ENCODE data around the gene CROCC2. TPM values are rescaled to one million over a fixed set of nuclear protein-coding genes. Genes with fewer than 3 reads are reported as not detected.

CROCC2 gene
- total and polyA plus RNA-seq, 2 of the 13 experiments (the other 11 are each of a cell fraction or from before 2014, with no cell fraction given): not detected

DNA sequence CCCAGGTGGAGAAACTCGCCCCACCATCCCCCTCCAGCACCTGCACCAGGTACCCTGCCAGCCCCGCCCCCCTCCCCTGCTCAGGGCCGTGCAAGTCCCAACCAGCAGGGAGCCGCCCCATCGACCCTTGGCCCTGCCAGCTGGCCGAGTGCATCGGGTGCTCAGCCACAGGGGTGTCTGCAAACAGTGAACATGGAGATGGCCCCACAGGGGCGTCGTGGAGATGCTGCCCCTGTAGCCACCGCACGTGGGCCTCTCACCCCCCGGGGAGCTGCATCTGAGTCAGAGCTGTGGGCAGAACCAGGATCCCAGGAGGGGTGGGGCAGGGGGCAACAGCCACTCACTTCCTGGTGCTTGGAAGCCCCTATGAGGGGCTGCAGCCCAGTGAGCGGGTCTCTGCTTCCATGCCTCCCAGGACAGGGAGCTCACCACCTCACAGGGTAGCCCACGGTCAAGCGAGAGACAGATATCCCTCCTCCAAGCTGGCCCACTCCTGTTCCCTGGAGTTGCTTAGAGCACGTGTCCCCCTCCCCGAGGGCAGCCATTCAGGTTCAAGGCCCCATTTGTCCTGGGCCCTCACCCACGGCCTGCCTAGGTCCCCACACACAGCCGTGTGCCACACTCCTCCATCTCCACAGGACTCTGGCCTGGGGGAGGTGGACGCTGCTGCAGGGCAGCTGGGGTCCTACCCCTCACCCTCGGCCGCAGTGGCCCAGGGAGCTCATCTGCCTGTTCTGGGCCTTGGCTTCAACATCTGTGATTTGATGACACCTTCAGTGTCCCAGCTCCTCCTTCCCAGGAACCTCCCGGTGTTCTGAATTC, 9.1 kb upstream of the CROCC2 start (continued):
- TF ChIP-seq, protein P1, sequence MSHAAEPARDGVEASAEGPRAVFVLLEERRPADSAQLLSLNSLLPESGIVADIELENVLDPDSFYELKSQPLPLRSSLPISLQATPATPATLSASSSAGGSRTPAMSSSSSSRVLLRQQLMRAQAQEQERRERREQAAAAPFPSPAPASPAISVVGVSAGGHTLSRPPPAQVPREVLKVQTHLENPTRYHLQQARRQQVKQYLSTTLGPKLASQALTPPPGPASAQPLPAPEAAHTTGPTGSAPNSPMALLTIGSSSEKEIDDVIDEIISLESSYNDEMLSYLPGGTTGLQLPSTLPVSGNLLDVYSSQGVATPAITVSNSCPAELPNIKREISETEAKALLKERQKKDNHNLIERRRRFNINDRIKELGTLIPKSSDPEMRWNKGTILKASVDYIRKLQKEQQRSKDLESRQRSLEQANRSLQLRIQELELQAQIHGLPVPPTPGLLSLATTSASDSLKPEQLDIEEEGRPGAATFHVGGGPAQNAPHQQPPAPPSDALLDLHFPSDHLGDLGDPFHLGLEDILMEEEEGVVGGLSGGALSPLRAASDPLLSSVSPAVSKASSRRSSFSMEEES (CRISPR knock-in tag; IDR thresholded peaks at IDR 0.05): no peak; the same call in 1 of the 2 replicates
- TF ChIP-seq HMGA1 (CRISPR knock-in tag; conservative IDR thresholded peaks at IDR 0.05): no peak
- TF ChIP-seq YY1 (IDR thresholded peaks at IDR 0.05; ENCODE audit: insufficient read depth, insufficient replicate concordance, low read depth, low read length): no peak
- TF ChIP-seq, protein P2, sequence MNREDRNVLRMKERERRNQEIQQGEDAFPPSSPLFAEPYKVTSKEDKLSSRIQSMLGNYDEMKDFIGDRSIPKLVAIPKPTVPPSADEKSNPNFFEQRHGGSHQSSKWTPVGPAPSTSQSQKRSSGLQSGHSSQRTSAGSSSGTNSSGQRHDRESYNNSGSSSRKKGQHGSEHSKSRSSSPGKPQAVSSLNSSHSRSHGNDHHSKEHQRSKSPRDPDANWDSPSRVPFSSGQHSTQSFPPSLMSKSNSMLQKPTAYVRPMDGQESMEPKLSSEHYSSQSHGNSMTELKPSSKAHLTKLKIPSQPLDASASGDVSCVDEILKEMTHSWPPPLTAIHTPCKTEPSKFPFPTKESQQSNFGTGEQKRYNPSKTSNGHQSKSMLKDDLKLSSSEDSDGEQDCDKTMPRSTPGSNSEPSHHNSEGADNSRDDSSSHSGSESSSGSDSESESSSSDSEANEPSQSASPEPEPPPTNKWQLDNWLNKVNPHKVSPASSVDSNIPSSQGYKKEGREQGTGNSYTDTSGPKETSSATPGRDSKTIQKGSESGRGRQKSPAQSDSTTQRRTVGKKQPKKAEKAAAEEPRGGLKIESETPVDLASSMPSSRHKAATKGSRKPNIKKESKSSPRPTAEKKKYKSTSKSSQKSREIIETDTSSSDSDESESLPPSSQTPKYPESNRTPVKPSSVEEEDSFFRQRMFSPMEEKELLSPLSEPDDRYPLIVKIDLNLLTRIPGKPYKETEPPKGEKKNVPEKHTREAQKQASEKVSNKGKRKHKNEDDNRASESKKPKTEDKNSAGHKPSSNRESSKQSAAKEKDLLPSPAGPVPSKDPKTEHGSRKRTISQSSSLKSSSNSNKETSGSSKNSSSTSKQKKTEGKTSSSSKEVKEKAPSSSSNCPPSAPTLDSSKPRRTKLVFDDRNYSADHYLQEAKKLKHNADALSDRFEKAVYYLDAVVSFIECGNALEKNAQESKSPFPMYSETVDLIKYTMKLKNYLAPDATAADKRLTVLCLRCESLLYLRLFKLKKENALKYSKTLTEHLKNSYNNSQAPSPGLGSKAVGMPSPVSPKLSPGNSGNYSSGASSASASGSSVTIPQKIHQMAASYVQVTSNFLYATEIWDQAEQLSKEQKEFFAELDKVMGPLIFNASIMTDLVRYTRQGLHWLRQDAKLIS (CRISPR knock-in tag; IDR thresholded peaks at IDR 0.05): no peak
- TF ChIP-seq NFRKB (IDR thresholded peaks at IDR 0.05): no peak
- TF ChIP-seq, protein P3, sequence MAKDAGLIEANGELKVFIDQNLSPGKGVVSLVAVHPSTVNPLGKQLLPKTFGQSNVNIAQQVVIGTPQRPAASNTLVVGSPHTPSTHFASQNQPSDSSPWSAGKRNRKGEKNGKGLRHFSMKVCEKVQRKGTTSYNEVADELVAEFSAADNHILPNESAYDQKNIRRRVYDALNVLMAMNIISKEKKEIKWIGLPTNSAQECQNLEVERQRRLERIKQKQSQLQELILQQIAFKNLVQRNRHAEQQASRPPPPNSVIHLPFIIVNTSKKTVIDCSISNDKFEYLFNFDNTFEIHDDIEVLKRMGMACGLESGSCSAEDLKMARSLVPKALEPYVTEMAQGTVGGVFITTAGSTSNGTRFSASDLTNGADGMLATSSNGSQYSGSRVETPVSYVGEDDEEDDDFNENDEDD (CRISPR knock-in tag; IDR thresholded peaks at IDR 0.05; ENCODE audit: borderline replicate concordance): peak; percentile 60; the same call in 1 of the 2 replicates
- TF ChIP-seq CCDC6 (CRISPR knock-in tag; IDR thresholded peaks at IDR 0.05): no peak
- no peak for TF ChIP-seq ZNF44 (CRISPR knock-in tag; IDR thresholded peaks at IDR 0.05)
- TF ChIP-seq ZNF431 (CRISPR knock-in tag; IDR thresholded peaks at IDR 0.05; ENCODE audit: borderline replicate concordance, low read depth): no peak
- TF ChIP-seq, protein P4, sequence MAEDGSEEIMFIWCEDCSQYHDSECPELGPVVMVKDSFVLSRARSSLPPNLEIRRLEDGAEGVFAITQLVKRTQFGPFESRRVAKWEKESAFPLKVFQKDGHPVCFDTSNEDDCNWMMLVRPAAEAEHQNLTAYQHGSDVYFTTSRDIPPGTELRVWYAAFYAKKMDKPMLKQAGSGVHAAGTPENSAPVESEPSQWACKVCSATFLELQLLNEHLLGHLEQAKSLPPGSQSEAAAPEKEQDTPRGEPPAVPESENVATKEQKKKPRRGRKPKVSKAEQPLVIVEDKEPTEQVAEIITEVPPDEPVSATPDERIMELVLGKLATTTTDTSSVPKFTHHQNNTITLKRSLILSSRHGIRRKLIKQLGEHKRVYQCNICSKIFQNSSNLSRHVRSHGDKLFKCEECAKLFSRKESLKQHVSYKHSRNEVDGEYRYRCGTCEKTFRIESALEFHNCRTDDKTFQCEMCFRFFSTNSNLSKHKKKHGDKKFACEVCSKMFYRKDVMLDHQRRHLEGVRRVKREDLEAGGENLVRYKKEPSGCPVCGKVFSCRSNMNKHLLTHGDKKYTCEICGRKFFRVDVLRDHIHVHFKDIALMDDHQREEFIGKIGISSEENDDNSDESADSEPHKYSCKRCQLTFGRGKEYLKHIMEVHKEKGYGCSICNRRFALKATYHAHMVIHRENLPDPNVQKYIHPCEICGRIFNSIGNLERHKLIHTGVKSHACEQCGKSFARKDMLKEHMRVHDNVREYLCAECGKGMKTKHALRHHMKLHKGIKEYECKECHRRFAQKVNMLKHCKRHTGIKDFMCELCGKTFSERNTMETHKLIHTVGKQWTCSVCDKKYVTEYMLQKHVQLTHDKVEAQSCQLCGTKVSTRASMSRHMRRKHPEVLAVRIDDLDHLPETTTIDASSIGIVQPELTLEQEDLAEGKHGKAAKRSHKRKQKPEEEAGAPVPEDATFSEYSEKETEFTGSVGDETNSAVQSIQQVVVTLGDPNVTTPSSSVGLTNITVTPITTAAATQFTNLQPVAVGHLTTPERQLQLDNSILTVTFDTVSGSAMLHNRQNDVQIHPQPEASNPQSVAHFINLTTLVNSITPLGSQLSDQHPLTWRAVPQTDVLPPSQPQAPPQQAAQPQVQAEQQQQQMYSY (CRISPR knock-in tag; IDR thresholded peaks at IDR 0.05): no peak
- no peak for TF ChIP-seq ATAD3A (CRISPR knock-in tag; IDR thresholded peaks at IDR 0.05)
- TF ChIP-seq, protein P5, sequence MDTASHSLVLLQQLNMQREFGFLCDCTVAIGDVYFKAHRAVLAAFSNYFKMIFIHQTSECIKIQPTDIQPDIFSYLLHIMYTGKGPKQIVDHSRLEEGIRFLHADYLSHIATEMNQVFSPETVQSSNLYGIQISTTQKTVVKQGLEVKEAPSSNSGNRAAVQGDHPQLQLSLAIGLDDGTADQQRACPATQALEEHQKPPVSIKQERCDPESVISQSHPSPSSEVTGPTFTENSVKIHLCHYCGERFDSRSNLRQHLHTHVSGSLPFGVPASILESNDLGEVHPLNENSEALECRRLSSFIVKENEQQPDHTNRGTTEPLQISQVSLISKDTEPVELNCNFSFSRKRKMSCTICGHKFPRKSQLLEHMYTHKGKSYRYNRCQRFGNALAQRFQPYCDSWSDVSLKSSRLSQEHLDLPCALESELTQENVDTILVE (CRISPR knock-in tag; IDR thresholded peaks at IDR 0.05): no peak
- no peak for TF ChIP-seq MIER2 (CRISPR knock-in tag; IDR thresholded peaks at IDR 0.05)
- TF ChIP-seq AHR (CRISPR knock-in tag; IDR thresholded peaks at IDR 0.05): no peak
- TF ChIP-seq CAMTA2 (CRISPR knock-in tag; IDR thresholded peaks at IDR 0.05; ENCODE audit: borderline replicate concordance): 0 out of 2 replicates have a peak, but pooled peaks have one; percentile 68

Measured in HepG2 (cell line).